NCI-H82 treated with DMSO at 0.1 percent for 48 hours (cell line): ENCODE data around the gene PDCD6IP.
"Not testable (repeated sequence)": the region's sequence is repeated elsewhere in the genome, so short reads cannot be mapped to it uniquely, and the experiment has no call there.

Experiments
- DNase-seq: peaks from one replicate; lab custom pipeline; 2025; ENCODE audit not compliant: unreplicated experiment; lab: John Stamatoyannopoulos, UW

Gene PDCD6IP

GRCh38 chr3:33792167-33792892 is 6.1 kb upstream of the PDCD6IP start:
- no peak for DNase-seq

- DNase-seq: no peak
Observed at GRCh38 chr3:33795131-33795530, 3.3 kb upstream of the PDCD6IP start.

- no peak for DNase-seq
Observed at GRCh38 chr3:33795856-33796536, 2.4 kb upstream of the PDCD6IP start.

- DNase-seq: no peak
Observed at GRCh38 chr3:33798113-33798417, 365 bp upstream of the PDCD6IP start.

- DNase-seq: no peak
Observed at GRCh38 chr3:33799202-33799551, 747 bp downstream of the PDCD6IP start.

GRCh38 chr3:33803252-33803651 is 4.8 kb downstream of the PDCD6IP start:
- DNase-seq: no peak

GRCh38 chr3:33803894-33804526 is 5.6 kb downstream of the PDCD6IP start:
- DNase-seq: no peak

GRCh38 chr3:33807191-33807590 is 8.8 kb downstream of the PDCD6IP start:
- DNase-seq: no peak

- DNase-seq: no peak
Observed at GRCh38 chr3:33808559-33808958, 10.1 kb downstream of the PDCD6IP start.

- no peak for DNase-seq
Observed at GRCh38 chr3:33810545-33810944, 12.1 kb downstream of the PDCD6IP start.

- no peak for DNase-seq
Observed at GRCh38 chr3:33821989-33822388, 23.6 kb downstream of the PDCD6IP start.

GRCh38 chr3:33823821-33824220 is 25.4 kb downstream of the PDCD6IP start:
- DNase-seq: no peak

GRCh38 chr3:33825111-33825510 is 26.7 kb downstream of the PDCD6IP start:
- DNase-seq: no peak

- DNase-seq: no peak
Observed at GRCh38 chr3:33826206-33826605, 27.8 kb downstream of the PDCD6IP start.

- DNase-seq: no peak
Observed at GRCh38 chr3:33826688-33827087, 28.3 kb downstream of the PDCD6IP start.

- no peak for DNase-seq
Observed at GRCh38 chr3:33829720-33830119, 31.3 kb downstream of the PDCD6IP start.

- no peak for DNase-seq
Observed at GRCh38 chr3:33831053-33831452, 32.6 kb downstream of the PDCD6IP start.

- no peak for DNase-seq
Observed at GRCh38 chr3:33833408-33834095, 35.1 kb downstream of the PDCD6IP start.

- no peak for DNase-seq
Observed at GRCh38 chr3:33834096-33834453, 35.6 kb downstream of the PDCD6IP start.

- not testable (repeated sequence) for DNase-seq
Observed at GRCh38 chr3:33837182-33837581, 38.8 kb downstream of the PDCD6IP start.

GRCh38 chr3:33839283-33839682 is 40.9 kb downstream of the PDCD6IP start:
- no peak for DNase-seq

- no peak for DNase-seq
Observed at GRCh38 chr3:33840179-33840578, 41.7 kb downstream of the PDCD6IP start.
